SKM-1 (cell line): ENCODE measurements around the gene STAB1.

ENCODE experiments used
- DNase-seq: peaks from one replicate; lab custom pipeline; 2025; ENCODE audit not compliant: unreplicated experiment; lab: John Stamatoyannopoulos, UW

The STAB1 gene

GRCh38 chr3:52494886-52495495, at the start of gene STAB1:
Gene STAB1 (plus strand): TSS chr3:52495338. CDS start chr3:52495414, 76 bp downstream.
- no peak for DNase-seq

GRCh38 chr3:52446042-52446441, 49.1 kb upstream of the STAB1 start:
- DNase-seq = no peak

- DNase-seq = peak; percentile 20
Measured at GRCh38 chr3:52446631-52447511, 48.3 kb upstream of the STAB1 start.

- DNase-seq = no peak
Measured at GRCh38 chr3:52447512-52448355, 47.4 kb upstream of the STAB1 start.

- DNase-seq = no peak
Measured at GRCh38 chr3:52450489-52451236, 44.5 kb upstream of the STAB1 start.

GRCh38 chr3:52451237-52452083, 43.7 kb upstream of the STAB1 start:
- DNase-seq = no peak

GRCh38 chr3:52452126-52452525, 43.0 kb upstream of the STAB1 start:
- DNase-seq = no peak

- no peak for DNase-seq
Measured at GRCh38 chr3:52452570-52453221, 42.4 kb upstream of the STAB1 start.

DNA sequence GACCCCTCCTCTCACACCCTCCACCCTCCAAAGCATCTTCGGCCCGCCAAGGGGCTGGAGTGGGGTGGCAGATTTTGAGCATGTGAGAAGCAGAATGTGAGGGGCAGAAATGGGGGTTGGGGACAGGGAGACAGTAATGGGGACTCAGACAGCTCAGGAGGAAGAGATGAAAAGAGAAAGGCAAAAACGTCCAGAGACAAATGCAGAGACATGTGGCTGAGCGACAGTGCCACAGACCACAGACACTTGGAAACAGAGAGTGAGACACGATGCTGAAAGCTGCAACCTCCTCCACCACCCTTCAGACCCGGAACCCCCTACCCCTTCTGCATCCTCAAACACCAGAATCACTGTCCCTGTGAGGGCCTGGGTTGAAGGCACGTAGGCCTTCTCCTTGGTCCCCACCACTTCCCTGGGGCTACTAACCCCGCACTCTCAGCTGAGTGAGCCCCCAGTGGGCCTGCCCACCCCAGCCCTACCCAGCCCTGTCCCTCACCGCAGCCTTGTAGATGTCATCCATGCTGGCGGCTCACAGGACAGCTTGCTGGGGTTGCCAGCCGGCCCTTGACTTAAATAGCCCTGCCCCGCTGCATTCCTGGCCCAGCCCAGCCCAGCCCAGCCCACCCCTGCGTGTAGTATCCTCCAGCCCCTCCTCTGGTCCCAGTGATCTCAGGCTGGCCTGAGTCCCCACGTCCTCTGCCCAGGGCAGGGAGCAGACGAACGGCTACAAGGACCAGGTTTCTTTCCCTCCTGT, 41.5 kb upstream of the STAB1 start, which contains the start of gene TNNC1:
Gene TNNC1 (minus strand): TSS at position 546 of the 754 bp plus-strand sequence. CDS start 26 bp downstream, at position 520.
- DNase-seq = no peak

DNA sequence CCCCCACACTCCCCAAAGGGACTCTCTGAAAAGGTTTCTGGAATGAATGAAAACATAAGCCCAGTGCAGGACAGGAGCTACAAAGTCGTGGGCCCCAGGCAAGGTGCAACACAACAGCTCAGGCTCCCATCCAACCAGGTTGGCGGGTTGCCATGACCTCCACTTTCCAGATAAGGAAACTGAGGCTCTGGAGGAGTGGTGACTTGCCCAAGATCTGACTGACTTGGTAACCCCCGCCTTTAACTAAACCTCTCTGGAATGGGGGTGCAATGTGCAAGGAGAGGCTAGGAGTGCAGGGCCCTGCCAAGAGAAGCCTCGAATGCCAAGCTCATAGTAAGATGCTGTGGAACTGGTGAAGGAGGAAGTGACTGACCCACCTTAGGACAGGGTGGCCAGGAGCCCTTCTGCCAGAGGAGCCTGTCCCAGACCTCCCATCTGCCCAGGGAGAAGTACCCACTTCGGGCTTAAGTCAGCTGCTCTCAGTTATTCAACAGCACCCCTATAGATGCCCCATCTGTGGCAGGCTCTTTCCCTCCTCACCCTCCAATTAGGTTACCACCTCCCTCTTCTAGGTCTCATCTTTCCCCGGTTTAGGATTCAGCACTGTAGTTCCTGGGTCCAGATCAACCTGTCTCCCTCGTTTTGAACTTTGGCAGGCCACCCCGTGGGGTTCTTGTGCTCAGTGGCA, 40.7 kb upstream of the STAB1 start:
- no peak for DNase-seq

DNA sequence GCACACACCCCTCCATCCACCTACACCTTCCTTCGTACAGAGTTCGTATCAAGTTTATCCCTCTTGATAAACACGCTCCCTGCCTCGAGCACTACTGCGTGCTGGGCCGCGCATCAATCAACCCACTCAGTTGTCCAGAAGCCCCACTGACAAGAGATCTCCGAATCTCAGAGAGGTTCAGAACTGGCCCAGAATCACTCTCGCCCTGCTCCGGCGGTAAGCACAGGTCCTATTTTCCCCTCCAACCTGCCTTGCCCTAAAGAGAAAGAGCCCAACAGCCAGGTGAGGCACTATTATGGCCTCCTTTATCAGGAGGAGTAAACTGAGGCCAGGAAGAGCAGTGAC, 40.2 kb upstream of the STAB1 start:
- no peak for DNase-seq

GRCh38 chr3:52455283-52456168, 39.6 kb upstream of the STAB1 start, which contains the start of gene NISCH:
Gene NISCH (plus strand): TSS chr3:52455604. CDS start chr3:52455642, 38 bp downstream.
- peak; percentile 70 for DNase-seq

DNA sequence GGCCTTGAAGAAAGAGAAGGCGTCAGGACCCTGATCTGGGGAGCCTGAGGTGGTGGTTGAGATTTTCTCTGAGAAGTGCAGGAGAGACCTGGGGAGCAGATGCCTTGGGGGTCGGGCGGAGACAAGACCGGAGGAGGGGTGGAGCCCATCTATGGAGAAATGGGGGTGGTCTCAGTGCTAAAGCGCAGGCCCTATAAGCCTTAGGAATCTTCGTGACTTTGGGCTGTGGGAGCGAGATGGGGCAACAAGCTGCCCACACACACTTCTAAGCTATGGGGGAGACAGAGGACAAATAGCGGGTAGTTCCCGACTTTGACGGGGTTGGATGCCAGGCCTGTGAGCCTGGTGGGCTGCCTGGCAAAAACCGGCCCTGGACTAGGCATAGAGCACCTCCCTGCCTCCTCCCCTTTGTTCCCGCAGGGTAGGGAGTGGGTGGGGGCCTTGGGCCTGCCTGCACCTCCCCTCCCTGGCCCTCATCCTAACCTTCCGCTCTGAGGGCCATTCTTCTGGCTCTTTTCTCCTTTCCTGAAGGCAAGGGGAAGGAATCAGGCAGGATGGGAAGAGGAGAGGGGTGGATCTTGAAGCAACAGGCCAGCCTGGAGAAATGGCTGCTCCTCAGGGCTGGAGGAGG, 38.9 kb upstream of the STAB1 start:
- no peak for DNase-seq

- DNase-seq = no peak
Measured at GRCh38 chr3:52456800-52457183, 38.3 kb upstream of the STAB1 start.

DNA sequence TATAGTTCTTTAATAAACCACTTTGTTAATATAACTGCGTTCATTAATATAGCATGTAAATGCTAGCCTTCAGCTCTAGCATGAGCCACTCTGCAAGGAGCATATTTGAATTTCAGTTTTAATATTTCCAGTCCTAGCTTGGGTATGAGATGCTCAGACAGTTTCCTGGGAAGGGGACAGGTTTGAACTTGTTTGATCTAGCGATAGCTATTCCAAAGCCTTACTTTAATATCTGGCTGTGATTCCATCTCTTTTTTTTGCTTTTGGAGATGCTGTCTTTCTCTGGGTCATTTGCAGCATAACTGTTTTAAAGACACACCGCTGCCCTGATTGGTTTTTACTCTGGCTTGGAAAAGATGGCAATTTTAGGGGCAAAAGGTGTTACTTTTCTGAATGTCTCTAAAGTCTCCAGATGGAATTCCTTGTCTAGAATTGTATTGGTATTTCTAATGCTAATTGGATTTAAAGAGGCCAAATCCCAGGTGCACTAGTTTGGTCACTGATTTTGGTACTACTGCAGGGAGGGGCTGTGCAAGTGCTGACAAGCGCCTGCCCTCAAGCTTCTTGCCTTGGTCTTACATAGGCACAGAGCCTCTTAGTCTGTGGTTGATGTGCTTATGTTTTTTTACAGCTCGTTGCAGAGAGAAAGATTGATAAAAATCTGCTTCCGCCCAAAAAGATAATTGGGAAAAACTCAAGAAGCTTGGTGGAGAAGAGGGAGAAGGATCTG, 36.9 kb upstream of the STAB1 start:
- DNase-seq = no peak
